Hematopoietic multipotent progenitor cell treated with erythropoietin and hydrocortisone succinate and interleukin-3 and kit ligand, for 17 days (in vitro differentiated cells): ENCODE data around the gene NDUFB2.
A peak's percentile ranks its signal among the peaks of the same experiment; 100 is the strongest.
"Not testable (repeated sequence)": the region's sequence is repeated elsewhere in the genome, so short reads cannot be mapped to it uniquely, and the experiment has no call there.

Experiments
- DNase-seq: peaks from one replicate; pipeline ENCODE4 v3.0.0-alpha.2; 2015; ENCODE audit warnings: low spot score

NDUFB2 gene

GRCh38 chr7:140689199-140690152, 7.0 kb upstream of the NDUFB2 start:
- DNase-seq: no peak

- no peak for DNase-seq
Observed at GRCh38 chr7:140691376-140692045, 5.0 kb upstream of the NDUFB2 start.

- DNase-seq: not testable (repeated sequence)
Observed at GRCh38 chr7:140693849-140694248, 2.7 kb upstream of the NDUFB2 start.

- DNase-seq: no peak
Observed at GRCh38 chr7:140694592-140694991, 1.9 kb upstream of the NDUFB2 start.

GRCh38 chr7:140695381-140695780, 1.1 kb upstream of the NDUFB2 start:
- no peak for DNase-seq

- peak; percentile 87 for DNase-seq
Observed at GRCh38 chr7:140696024-140696679, 356 bp upstream of the NDUFB2 start.

GRCh38 chr7:140697447-140698143, 1.1 kb downstream of the NDUFB2 start:
- no peak for DNase-seq

- no peak for DNase-seq
Observed at GRCh38 chr7:140698477-140698876, 2.0 kb downstream of the NDUFB2 start.

- DNase-seq: no peak
Observed at GRCh38 chr7:140702774-140703173, 6.3 kb downstream of the NDUFB2 start.

- DNase-seq: no peak
Observed at GRCh38 chr7:140704205-140704604, 7.7 kb downstream of the NDUFB2 start.

- DNase-seq: no peak
Observed at GRCh38 chr7:140707132-140707531, 10.6 kb downstream of the NDUFB2 start.

- not testable (repeated sequence) for DNase-seq
Observed at GRCh38 chr7:140708764-140709163, 12.3 kb downstream of the NDUFB2 start.

- DNase-seq: not testable (repeated sequence)
Observed at GRCh38 chr7:140712392-140712791, 15.9 kb downstream of the NDUFB2 start.

- no peak for DNase-seq
Observed at GRCh38 chr7:140714331-140715040, 18.0 kb downstream of the NDUFB2 start.

GRCh38 chr7:140719721-140720120, 23.2 kb downstream of the NDUFB2 start:
- no peak for DNase-seq

- DNase-seq: no peak
Observed at GRCh38 chr7:140722254-140722653, 25.7 kb downstream of the NDUFB2 start.

- DNase-seq: no peak
Observed at GRCh38 chr7:140723006-140723405, 26.5 kb downstream of the NDUFB2 start.

- DNase-seq: no peak
Observed at GRCh38 chr7:140723574-140723973, 27.1 kb downstream of the NDUFB2 start.

- DNase-seq: no peak
Observed at GRCh38 chr7:140724706-140725105, 28.2 kb downstream of the NDUFB2 start.

GRCh38 chr7:140726281-140726680, 29.8 kb downstream of the NDUFB2 start:
- DNase-seq: no peak

- no peak for DNase-seq
Observed at GRCh38 chr7:140732416-140732815, 35.9 kb downstream of the NDUFB2 start.
